H9 (cell line): ENCODE measurements around the gene TIMM17A. TPM values are rescaled to one million over a fixed set of nuclear protein-coding genes. Genes with fewer than 3 reads are reported as not detected.

Experiments
- DNase-seq: peaks from one replicate; pipeline ENCODE4 v3.0.0-alpha.2; 2017
- H2AFZ ChIP-seq: one replicate; pipeline ENCODE4 v1.6.1; 2013; ENCODE audit warnings: mild to moderate bottlenecking, low read length, control low read depth, moderate library complexity
- H2AK5ac ChIP-seq: 2 replicates; pipeline ENCODE4 v1.6.1; 2013; ENCODE audit warnings: low read length, control low read depth, mixed read lengths; ENCODE audit not compliant: insufficient read length
- H2BK120ac ChIP-seq: one replicate; pipeline ENCODE4 v1.6.1; 2013; ENCODE audit warnings: low read depth, mild to moderate bottlenecking, low read length, control low read depth, inconsistent platforms; ENCODE audit not compliant: poor library complexity, severe bottlenecking
- H2BK12ac ChIP-seq: 2 replicates; pipeline ENCODE4 v1.6.1; 2013; ENCODE audit warnings: low read length, control low read depth, mixed read lengths, low read depth; ENCODE audit not compliant: insufficient read length
- H2BK15ac ChIP-seq: 2 replicates; pipeline ENCODE4 v1.6.1; 2013; ENCODE audit warnings: low read depth, low read length, control low read depth
- H2BK20ac ChIP-seq: one replicate; pipeline ENCODE4 v1.6.1; 2013; ENCODE audit warnings: low read depth, mild to moderate bottlenecking, low read length, control low read depth, inconsistent platforms; ENCODE audit not compliant: poor library complexity, severe bottlenecking
- H2BK5ac ChIP-seq: 2 replicates; pipeline ENCODE4 v1.6.1; 2013; ENCODE audit warnings: low read length, control low read depth, mixed read lengths; ENCODE audit not compliant: insufficient read length
- H3K14ac ChIP-seq: 2 replicates; pipeline ENCODE4 v1.6.1; 2013; ENCODE audit warnings: low read length, control low read depth; ENCODE audit not compliant: insufficient read depth
- H3K18ac ChIP-seq: 2 replicates; pipeline ENCODE4 v1.6.1; 2013; ENCODE audit warnings: low read depth, mild to moderate bottlenecking, mixed read lengths, low read length, control low read depth; ENCODE audit not compliant: insufficient read length
- H3K23ac ChIP-seq: 2 replicates; pipeline ENCODE4 v1.6.1; 2013; ENCODE audit warnings: low read length, control low read depth, mixed read lengths, low read depth; ENCODE audit not compliant: insufficient read length
- H3K23me2 ChIP-seq: 2 replicates; pipeline ENCODE4 v1.6.1; 2013; ENCODE audit warnings: low read depth, mild to moderate bottlenecking, mixed read lengths, low read length, control low read depth; ENCODE audit not compliant: insufficient read length, poor library complexity, severe bottlenecking
- H3K27ac ChIP-seq: 2 replicates; pipeline ENCODE4 v1.5.1; 2013; ENCODE audit warnings: low read length, control low read depth, mixed read lengths, low read depth; ENCODE audit not compliant: insufficient read length
- H3K27me3 ChIP-seq: 2 replicates; pipeline ENCODE4 v1.6.1; 2013; ENCODE audit warnings: low read length, control low read depth, inconsistent platforms; ENCODE audit not compliant: insufficient read depth
- H3K4ac ChIP-seq: 2 replicates; pipeline ENCODE4 v1.6.1; 2013; ENCODE audit warnings: low read depth, mild to moderate bottlenecking, control low read depth, inconsistent platforms, low read length, moderate library complexity
- H3K4me1 ChIP-seq: 2 replicates; pipeline ENCODE4 v1.6.1; 2013; ENCODE audit warnings: low read length, control low read depth, inconsistent platforms; ENCODE audit not compliant: insufficient read depth
- H3K4me2 ChIP-seq: 2 replicates; pipeline ENCODE4 v1.6.1; 2013; ENCODE audit warnings: low read length, control low read depth, mixed read lengths; ENCODE audit not compliant: insufficient read length, insufficient read depth
- H3K56ac ChIP-seq: 2 replicates; pipeline ENCODE4 v1.6.1; 2013; ENCODE audit warnings: low read depth, mild to moderate bottlenecking, mixed read lengths, low read length, control low read depth; ENCODE audit not compliant: insufficient read length
- H3K79me1 ChIP-seq: 2 replicates; pipeline ENCODE4 v1.6.1; 2013; ENCODE audit warnings: low read depth, mild to moderate bottlenecking, moderate library complexity, low read length, control low read depth, inconsistent platforms; ENCODE audit not compliant: insufficient read depth, poor library complexity, severe bottlenecking
- H3K79me2 ChIP-seq: 2 replicates; pipeline ENCODE4 v1.6.1; 2013; ENCODE audit warnings: low read length, control low read depth, inconsistent platforms; ENCODE audit not compliant: insufficient read depth
- H3K9ac ChIP-seq: 2 replicates; pipeline ENCODE4 v1.6.1; 2013; ENCODE audit warnings: low read length, control low read depth, mixed read lengths; ENCODE audit not compliant: insufficient read length; ENCODE audit errors: extremely low read depth
- H3K9me3 ChIP-seq: one replicate; pipeline ENCODE4 v1.6.1; 2013; ENCODE audit warnings: low read depth, low read length, inconsistent platforms; ENCODE audit not compliant: control insufficient read depth
- H3T11ph ChIP-seq: one replicate; pipeline ENCODE4 v1.6.1; 2013; ENCODE audit warnings: mild to moderate bottlenecking, low read length, control low read depth, inconsistent platforms
- H4K20me1 ChIP-seq: one replicate; pipeline ENCODE4 v1.6.1; 2013; ENCODE audit not compliant: control insufficient read depth, insufficient read length, insufficient read depth
- H4K5ac ChIP-seq: 2 replicates; pipeline ENCODE4 v1.6.1; 2013; ENCODE audit warnings: low read depth, mild to moderate bottlenecking, mixed read lengths, low read length, control low read depth; ENCODE audit not compliant: insufficient read length
- H4K8ac ChIP-seq: replicated peaks from 2 replicates; pipeline ENCODE4 v1.6.1; 2013; ENCODE audit warnings: low read length, control low read depth, mixed read lengths, low read depth; ENCODE audit not compliant: insufficient read length
- H4K91ac ChIP-seq: 2 replicates; pipeline ENCODE4 v1.6.1; 2013; ENCODE audit warnings: low read depth, mild to moderate bottlenecking, moderate library complexity, mixed read lengths, low read length, control low read depth; ENCODE audit not compliant: insufficient read length
- H3K27ac Mint-ChIP-seq, 3 experiments: 2 replicates in 2 of 3; 3 replicates in 1 of 3; pipeline ENCODE4 v1.8.0; 2020 to 2021; ENCODE audit warnings: mixed read lengths in 3 of 3, mild to moderate bottlenecking in 1 of 3, moderate library complexity in 1 of 3
- H3K27me3 Mint-ChIP-seq: 2 replicates; pipeline ENCODE4 v1.8.0; 2021; ENCODE audit warnings: low read depth, mild to moderate bottlenecking, moderate library complexity, mixed read lengths
- H3K36me3 Mint-ChIP-seq, 3 experiments: 2 replicates in 2 of 3; 3 replicates in 1 of 3; pipeline ENCODE4 v1.8.0; 2020 to 2021; ENCODE audit warnings: low read depth in 3 of 3, mixed read lengths in 3 of 3; ENCODE audit not compliant: insufficient read depth in 1 of 3
- H3K4me1 Mint-ChIP-seq, 2 experiments: 2 replicates each; pipeline ENCODE4 v1.8.0; 2020; ENCODE audit warnings: mixed read lengths in 2 of 2
- H3K4me3 Mint-ChIP-seq, 2 experiments: 2 replicates in 1 of 2; 3 replicates in 1 of 2; pipeline ENCODE4 v1.8.0; 2020 to 2021; ENCODE audit warnings: mild to moderate bottlenecking in 2 of 2, mixed read lengths in 2 of 2, moderate library complexity in 1 of 2
- H3K9me3 Mint-ChIP-seq, 2 experiments: 2 replicates in 1 of 2; 3 replicates in 1 of 2; pipeline ENCODE4 v1.8.0; 2020; ENCODE audit warnings: mild to moderate bottlenecking in 2 of 2, mixed read lengths in 2 of 2, moderate library complexity in 1 of 2
- WGBS: extraction: QIAGEN DNeasy Blood & Tissue Kit; methylation state at CpG from one replicate; pipeline ENCODE4 v1.1.7; 2013; ENCODE audit warnings: missing lambda C conversion rate, low lambda C conversion rate, mixed read lengths; ENCODE audit not compliant: insufficient read length; ENCODE audit errors: extremely low coverage; 5-methylcytosine and 5-hydroxymethylcytosine counted together
- total RNA-seq: library from RNA; stranded (reverse); gene quantifications from 2 replicates; pipeline ENCODE4 v1.2.1, GENCODE V29; 2021
- TF ChIP-seq, protein P1 (sequence below): fragments of 200-600 bp; sonication (generic); conservative IDR thresholded peaks from 3 replicates; pipeline ENCODE4 v1.8.0; 2021; ENCODE audit warnings: antibody characterized with exemption, mild to moderate bottlenecking

The TIMM17A gene
- total RNA-seq, 1 experiment from 2014 or later = 60.9 TPM

DNA sequence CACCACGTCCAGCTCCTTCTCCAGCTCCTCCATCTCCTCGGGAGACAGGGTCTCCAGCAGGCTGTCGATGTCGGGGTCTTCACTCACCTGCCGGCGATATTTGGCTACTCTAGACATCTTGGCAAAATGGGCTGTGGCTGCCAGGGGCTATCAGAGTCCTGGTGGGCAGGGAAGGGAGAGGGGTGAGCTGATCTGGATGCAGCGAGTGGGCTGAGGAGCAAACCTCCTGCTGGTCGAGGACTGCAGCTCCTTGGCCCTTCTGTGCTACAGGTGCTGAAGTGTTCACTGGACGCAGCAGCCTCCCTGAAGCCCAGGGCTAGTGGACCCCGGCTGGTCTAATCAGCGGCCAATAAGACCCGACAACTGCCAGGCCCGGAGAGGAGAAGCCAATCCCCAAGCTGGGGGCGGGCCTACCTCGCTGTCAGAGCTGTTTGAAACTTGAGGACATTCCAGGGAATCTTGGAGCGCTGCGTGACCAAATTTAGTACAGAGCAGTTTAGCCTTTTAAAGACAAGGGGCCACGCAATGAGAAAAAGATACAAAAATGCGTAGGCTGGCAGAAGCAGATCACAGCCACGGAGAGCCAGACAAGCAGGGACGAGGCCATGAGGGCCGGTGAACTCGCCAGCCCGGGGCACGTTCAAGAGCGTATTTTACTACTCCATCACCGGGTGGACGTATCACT lies 8.9 kb upstream of the TIMM17A start, which contains the start of gene LMOD1:
TSS of gene LMOD1 (minus strand) at position 325 of the 685 bp plus-strand sequence. CDS start at position 117, 208 bp downstream.
- H3K4me1 ChIP-seq = peaks cover 5% of the 10 kb centered on the region; the same call in 1 of the 2 replicates
- no peak within 1 kb of the TSS for H3T11ph ChIP-seq
- no peaks in the 10 kb centered on the region for H4K20me1 ChIP-seq
- no peak within 1 kb of the TSS for H3K56ac ChIP-seq
- H3K23ac ChIP-seq = no peak within 1 kb of the TSS
- no CpG with 5 or more reads among the region's 28 CpGs for WGBS
- H3K4me2 ChIP-seq = peak within 1 kb of the TSS; percentile 51
- H3K4me1 Mint-ChIP-seq = peaks cover 26 to 42% of the 10 kb centered on the region in 2 experiments
- H4K8ac ChIP-seq = no peak within 1 kb of the TSS
- H2BK120ac ChIP-seq = no peak within 1 kb of the TSS
- H4K5ac ChIP-seq = no peak within 1 kb of the TSS
- TF ChIP-seq, protein P1, sequence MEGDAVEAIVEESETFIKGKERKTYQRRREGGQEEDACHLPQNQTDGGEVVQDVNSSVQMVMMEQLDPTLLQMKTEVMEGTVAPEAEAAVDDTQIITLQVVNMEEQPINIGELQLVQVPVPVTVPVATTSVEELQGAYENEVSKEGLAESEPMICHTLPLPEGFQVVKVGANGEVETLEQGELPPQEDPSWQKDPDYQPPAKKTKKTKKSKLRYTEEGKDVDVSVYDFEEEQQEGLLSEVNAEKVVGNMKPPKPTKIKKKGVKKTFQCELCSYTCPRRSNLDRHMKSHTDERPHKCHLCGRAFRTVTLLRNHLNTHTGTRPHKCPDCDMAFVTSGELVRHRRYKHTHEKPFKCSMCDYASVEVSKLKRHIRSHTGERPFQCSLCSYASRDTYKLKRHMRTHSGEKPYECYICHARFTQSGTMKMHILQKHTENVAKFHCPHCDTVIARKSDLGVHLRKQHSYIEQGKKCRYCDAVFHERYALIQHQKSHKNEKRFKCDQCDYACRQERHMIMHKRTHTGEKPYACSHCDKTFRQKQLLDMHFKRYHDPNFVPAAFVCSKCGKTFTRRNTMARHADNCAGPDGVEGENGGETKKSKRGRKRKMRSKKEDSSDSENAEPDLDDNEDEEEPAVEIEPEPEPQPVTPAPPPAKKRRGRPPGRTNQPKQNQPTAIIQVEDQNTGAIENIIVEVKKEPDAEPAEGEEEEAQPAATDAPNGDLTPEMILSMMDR = no peak
- H2BK20ac ChIP-seq = no peak within 1 kb of the TSS
- no peak within 1 kb of the TSS for H2BK12ac ChIP-seq
- H3K36me3 Mint-ChIP-seq = no peaks in the 10 kb centered on the region
- no peak within 1 kb of the TSS for H3K14ac ChIP-seq
- H3K4ac ChIP-seq = no peak within 1 kb of the TSS
- peaks cover 4% of the 10 kb centered on the region for H3K23me2 ChIP-seq
- peaks cover 32% of the 10 kb centered on the region for H3K27me3 Mint-ChIP-seq
- no peak within 1 kb of the TSS for H2AK5ac ChIP-seq
- no peak within 1 kb of the TSS for H3K9ac ChIP-seq
- no peak within 1 kb of the TSS; a peak in 2 of 7 replicates for H3K27ac Mint-ChIP-seq
- no peaks in the 10 kb centered on the region; a peak in 1 of 5 replicates for H3K9me3 Mint-ChIP-seq
- DNase-seq = peak; percentile 95
- H3K79me2 ChIP-seq = no peaks in the 10 kb centered on the region
- no peak within 1 kb of the TSS for H2BK15ac ChIP-seq
- H3K18ac ChIP-seq = no peak within 1 kb of the TSS
- H3K27ac ChIP-seq = no peak within 1 kb of the TSS
- H3K79me1 ChIP-seq = no peaks in the 10 kb centered on the region
- H2BK5ac ChIP-seq = no peak within 1 kb of the TSS
- no peaks in the 10 kb centered on the region for H3K9me3 ChIP-seq
- H4K91ac ChIP-seq = no peak within 1 kb of the TSS
- H2AFZ ChIP-seq = no peak within 1 kb of the TSS
- H3K27me3 ChIP-seq = peaks cover 8% of the 10 kb centered on the region; the same call in 1 of the 2 replicates
- peak within 1 kb of the TSS; percentile 68 to 84 for H3K4me3 Mint-ChIP-seq
